OCI-M2 (cell line): ENCODE data around the gene AADACL2.

ENCODE experiments used
- DNase-seq: peaks from one replicate; lab custom pipeline; 2025; ENCODE audit not compliant: unreplicated experiment; lab: John Stamatoyannopoulos, UW

Gene AADACL2

DNA sequence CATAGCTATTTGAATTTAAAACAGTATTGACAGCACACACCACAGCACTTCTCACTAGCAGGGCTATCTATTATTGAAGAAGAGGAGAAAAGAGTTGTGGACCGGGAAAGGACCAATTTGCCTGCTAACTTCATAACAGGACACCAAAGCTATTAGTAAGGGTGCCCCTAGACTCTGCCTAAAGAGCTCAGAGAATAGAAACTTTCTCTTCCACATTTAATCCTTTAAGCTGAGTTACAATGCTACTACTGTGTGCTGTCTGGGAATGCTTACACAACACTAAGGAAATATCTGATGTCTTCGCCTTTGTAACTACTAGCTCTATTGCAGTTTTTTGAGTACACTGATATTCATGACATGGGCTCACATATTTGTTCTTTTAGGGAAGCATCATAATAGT, 66.7 kb downstream of the AADACL2 start:
- DNase-seq = no peak

DNA sequence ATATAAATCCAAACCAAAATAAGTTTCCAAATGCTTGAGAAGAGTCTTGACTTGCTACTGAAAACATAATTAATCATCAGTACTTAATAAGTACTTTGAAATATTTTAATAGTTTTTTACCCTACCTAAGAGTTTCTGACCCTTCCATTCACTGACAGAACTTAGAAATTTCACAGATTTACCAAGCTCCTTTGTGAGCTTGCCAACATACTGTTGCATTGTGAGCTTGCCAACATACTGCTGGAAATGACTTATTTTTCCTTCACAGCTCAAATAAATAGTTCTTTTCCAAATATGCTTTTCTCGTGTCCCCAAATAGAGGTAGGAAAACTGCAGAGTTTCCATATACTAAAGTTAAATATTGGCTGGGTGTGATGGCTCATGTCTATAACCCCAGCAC, 70.5 kb downstream of the AADACL2 start:
- DNase-seq = no peak

DNA sequence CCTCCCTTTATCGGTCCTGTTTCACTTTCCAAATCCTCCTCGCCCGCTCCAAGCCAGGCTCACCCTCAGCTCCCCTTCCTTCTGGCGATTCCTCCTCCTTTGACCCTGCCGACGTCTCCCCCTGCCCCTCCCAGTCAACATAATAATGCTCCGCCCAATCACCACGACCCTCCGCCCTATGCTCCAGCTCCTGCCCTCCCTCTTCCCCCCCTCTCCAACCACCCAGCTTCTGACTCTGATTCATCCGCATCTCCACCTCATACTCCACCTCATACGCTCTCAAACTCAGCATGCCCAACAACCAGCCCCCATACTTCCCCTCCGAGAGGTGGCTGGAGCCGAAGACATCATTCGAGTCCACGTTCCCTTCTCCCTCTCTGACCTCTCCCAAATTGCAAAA, 73.1 kb downstream of the AADACL2 start:
- no peak for DNase-seq
